SK-N-SH (cell line): ENCODE data around the gene TECPR1. TPM values are rescaled to one million over a fixed set of nuclear protein-coding genes. Genes with fewer than 3 reads are reported as not detected.

ENCODE experiments used
- CTCF ChIA-PET: fragments of 300-600, 350-600 bp; formaldehyde crosslinking; extraction: SDS; loops from one replicate; lab custom pipeline; 2021; lab: Yijun Ruan, JAX
- POLR2A ChIA-PET: fragments of 350-600 bp; sonication (Branson Sonifier 250); formaldehyde crosslinking; extraction: SDS; loops from one replicate; lab custom pipeline; 2020; ENCODE audit warnings: antibody characterized with exemption, inconsistent platforms; lab: Yijun Ruan, JAX
- DNase-seq: peaks from one replicate; pipeline ENCODE4 v3.0.0; 2012
- H2AFZ ChIP-seq: fragments of 200-600 bp; sonication (generic); 2 replicates; pipeline ENCODE4 v1.8.1; 2016; ENCODE audit warnings: antibody characterized with exemption, mild to moderate bottlenecking, low read depth
- H3F3A ChIP-seq: fragments of 200-600 bp; sonication (generic); replicated peaks from 2 replicates; pipeline ENCODE3; 2016; ENCODE audit warnings: antibody characterized with exemption, mild to moderate bottlenecking; ENCODE audit not compliant: insufficient read depth
- H3K27ac ChIP-seq, 2 experiments: fragments of 200-500 bp in 1 of 2; fragments of 200-600 bp in 1 of 2; sonication (Bioruptor generic) in 1 of 2; sonication (generic), shearing (Covaris generic) in 1 of 2; 2 replicates each; pipeline versions ENCODE4 v1.5.1 to v1.6.1; 2014 to 2016; ENCODE audit warnings: low read depth in 2 of 2, inconsistent platforms in 1 of 2, low read length in 1 of 2, mild to moderate bottlenecking in 1 of 2, mixed read lengths in 1 of 2
- H3K27me3 ChIP-seq: fragments of 200-600 bp; sonication (generic), shearing (Covaris generic); 2 replicates; pipeline ENCODE4 v1.6.1; 2016; ENCODE audit warnings: mixed run types; ENCODE audit not compliant: insufficient read depth
- H3K36me3 ChIP-seq, 2 experiments: fragments of 200-500 bp in 1 of 2; fragments of 200-600 bp in 1 of 2; sonication (Bioruptor generic) in 1 of 2; sonication (generic) in 1 of 2; replicated peaks in 1 of 2; 2 replicates each; pipeline versions ENCODE3 to v1.5.1; 2014 to 2016; ENCODE audit warnings: low read length in 1 of 2, mild to moderate bottlenecking in 1 of 2; ENCODE audit not compliant: insufficient read depth in 2 of 2, control insufficient read depth in 1 of 2
- H3K4me1 ChIP-seq, 2 experiments: fragments of 200-500 bp in 1 of 2; fragments of 200-600 bp in 1 of 2; sonication (Bioruptor generic) in 1 of 2; sonication (generic), shearing (Covaris generic) in 1 of 2; 2 replicates each; pipeline versions ENCODE4 v1.5.1 to v1.6.1; 2014 to 2016; ENCODE audit warnings: low read depth in 1 of 2, low read length in 1 of 2, mixed run types in 1 of 2; ENCODE audit not compliant: insufficient read depth in 2 of 2, control insufficient read depth in 1 of 2
- H3K4me2 ChIP-seq: fragments of 200-600 bp; sonication (generic), shearing (Covaris generic); 2 replicates; pipeline ENCODE4 v1.6.1; 2017; ENCODE audit warnings: mixed run types
- H3K4me3 ChIP-seq, 2 experiments: fragments of 200-500 bp in 1 of 2; fragments of 200-600 bp in 1 of 2; sonication (Bioruptor generic) in 1 of 2; sonication (generic), shearing (Covaris generic) in 1 of 2; 2 replicates each; pipeline versions ENCODE4 v1.5.1 to v1.8.1; 2014 to 2016; ENCODE audit warnings: low read depth in 2 of 2, inconsistent platforms in 1 of 2, low read length in 1 of 2, mild to moderate bottlenecking in 1 of 2, mixed read lengths in 1 of 2, moderate library complexity in 1 of 2
- H3K79me2 ChIP-seq: fragments of 200-600 bp; sonication (generic); 2 replicates; pipeline ENCODE4 v1.8.1; 2017; ENCODE audit warnings: mild to moderate bottlenecking; ENCODE audit not compliant: insufficient read depth
- H3K9ac ChIP-seq: fragments of 200-600 bp; sonication (generic); 2 replicates; pipeline ENCODE4 v1.6.1; 2017; ENCODE audit warnings: mixed run types
- H3K9me2 ChIP-seq: fragments of 200-600 bp; sonication (generic); 2 replicates; pipeline ENCODE4 v1.6.1; 2017; ENCODE audit warnings: mixed run types
- H3K9me3 ChIP-seq: fragments of 200-600 bp; sonication (generic); 2 replicates; pipeline ENCODE4 v1.6.1; 2017; ENCODE audit warnings: mixed run types, mild to moderate bottlenecking, moderate library complexity
- H4K20me1 ChIP-seq: fragments of 200-600 bp; sonication (generic); 2 replicates; pipeline ENCODE4 v1.6.1; 2017; ENCODE audit warnings: mild to moderate bottlenecking, mixed run types; ENCODE audit not compliant: insufficient read depth
- EP300 ChIP-seq, 2 experiments: IDR thresholded peaks; 2 replicates each; pipeline versions ENCODE4 v1.4.0 to v1.6.1; 2012; ENCODE audit warnings: borderline replicate concordance in 1 of 2, low read depth in 1 of 2, low read length in 1 of 2
- EZH2phosphoT487 ChIP-seq: fragments of 200-600 bp; sonication (generic); IDR thresholded peaks from 2 replicates; pipeline ENCODE4 v1.6.1; 2017; ENCODE audit warnings: low read depth, mixed run types, mild to moderate bottlenecking, antibody characterized with exemption, moderate library complexity, borderline replicate concordance
- FOSL2 ChIP-seq: IDR thresholded peaks from 2 replicates; pipeline ENCODE4 v1.4.0; 2012; ENCODE audit warnings: low read depth, mild to moderate bottlenecking, moderate library complexity, borderline replicate concordance
- FOXJ3 ChIP-seq: sonication (generic); formaldehyde crosslinking; IDR thresholded peaks from 2 replicates; pipeline ENCODE4 v1.5.1; 2020; ENCODE audit warnings: mild to moderate bottlenecking, missing genetic modification reagents
- FOXM1 ChIP-seq: IDR thresholded peaks from 2 replicates; pipeline ENCODE4 v1.4.0; 2012; ENCODE audit warnings: low read depth, mild to moderate bottlenecking
- GABPA ChIP-seq: IDR thresholded peaks from 2 replicates; pipeline ENCODE4 v1.4.0; 2012; ENCODE audit warnings: low read depth, mild to moderate bottlenecking
- MEF2A ChIP-seq: IDR thresholded peaks from 2 replicates; pipeline ENCODE4 v1.4.0; 2012; ENCODE audit warnings: low read depth, borderline replicate concordance
- NFIC ChIP-seq: IDR thresholded peaks from 2 replicates; pipeline ENCODE4 v1.4.0; 2012; ENCODE audit warnings: borderline replicate concordance
- RCOR1 ChIP-seq: fragments of 150-350 bp; IDR thresholded peaks from 2 replicates; pipeline ENCODE4 v1.6.1; 2017; ENCODE audit warnings: antibody characterized with exemption, low read length
- RFX5 ChIP-seq: IDR thresholded peaks from 2 replicates; pipeline ENCODE4 v1.6.1; 2012; ENCODE audit warnings: mild to moderate bottlenecking, improper control_type of control experiment, low read length
- TEAD4 ChIP-seq: IDR thresholded peaks from 2 replicates; pipeline ENCODE4 v1.4.0; 2012; ENCODE audit warnings: mild to moderate bottlenecking, borderline replicate concordance; ENCODE audit not compliant: insufficient read depth
- YY1 ChIP-seq: IDR thresholded peaks from 2 replicates; pipeline ENCODE4 v1.4.0; 2012; ENCODE audit warnings: low read depth, mild to moderate bottlenecking
- WGBS: methylation state at CpG from one replicate; pipeline ENCODE4 v1.1.6; 2017; ENCODE audit warnings: low lambda C conversion rate; 5-methylcytosine and 5-hydroxymethylcytosine counted together
- polyA plus RNA-seq, 3 experiments: library from polyadenylated mRNA; depleted of rRNA; stranded (reverse); fragments of >200 nt; gene quantifications; 2 replicates each; pipeline ENCODE4 v1.2.3, GENCODE V29; 2012
- TF ChIP-seq, protein P1 (sequence below): IDR thresholded peaks from 2 replicates; pipeline ENCODE4; 2012
- TF ChIP-seq, protein P2 (sequence below): IDR thresholded peaks from 2 replicates; pipeline ENCODE4 v1.4.0; 2012; ENCODE audit warnings: low read depth, borderline replicate concordance
- TF ChIP-seq, protein P3 (sequence below): fragments of 150-350 bp; IDR thresholded peaks from 2 replicates; pipeline ENCODE4 v1.6.1; 2017; ENCODE audit warnings: antibody characterized with exemption, low read length, low read depth, borderline replicate concordance
- TF ChIP-seq, protein P4 (sequence below): fragments of 200-600 bp; sonication (generic); IDR thresholded peaks from 2 replicates; pipeline ENCODE4 v1.6.1; 2017; ENCODE audit warnings: antibody characterized with exemption, mild to moderate bottlenecking, moderate library complexity
- TF ChIP-seq, protein P5 (sequence below): fragments of 150-350 bp; IDR thresholded peaks from 2 replicates; pipeline ENCODE4 v1.6.1; 2016; ENCODE audit warnings: mild to moderate bottlenecking, low read depth, low read length
- TF ChIP-seq, protein P6 (sequence below): IDR thresholded peaks from 2 replicates; pipeline ENCODE4 v1.6.1; 2012; ENCODE audit warnings: mild to moderate bottlenecking, low read depth, low read length, moderate library complexity
- TF ChIP-seq, protein P7 (sequence below): IDR thresholded peaks from 2 replicates; pipeline ENCODE4 v1.4.0; 2012; ENCODE audit warnings: low read depth, borderline replicate concordance

The TECPR1 gene
- polyA plus RNA-seq, 1 of the 3 experiments (the other 2 are of a cell fraction), result 6.8 TPM

DNA sequence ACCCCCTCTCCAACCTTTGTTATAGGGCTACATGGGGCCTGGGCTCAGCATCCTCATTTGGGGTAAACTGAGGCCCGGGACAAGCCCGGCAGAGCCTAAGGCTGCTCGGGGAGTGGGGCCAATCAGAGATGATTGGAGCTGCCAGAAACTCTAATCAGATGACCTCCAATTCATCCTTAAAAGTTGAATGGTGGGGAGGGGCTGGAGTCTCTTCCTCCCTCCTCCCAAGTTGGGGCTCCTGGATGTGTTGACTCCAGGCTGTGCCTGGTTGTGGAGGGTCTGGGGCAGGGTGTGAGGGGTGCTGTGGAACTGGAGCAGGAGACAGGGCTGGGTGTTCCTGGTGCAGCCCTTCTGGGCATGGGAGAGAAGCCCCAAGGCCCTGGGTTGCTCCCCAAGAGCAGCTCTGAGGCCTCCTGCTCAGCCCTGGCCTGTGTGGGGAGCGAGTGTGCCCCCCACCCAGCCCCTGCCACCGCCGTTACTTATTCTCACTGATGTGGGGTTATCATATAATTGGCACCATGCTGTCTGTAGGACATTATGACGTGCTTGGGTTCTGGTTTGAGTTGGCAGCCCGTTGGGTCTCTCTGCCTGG is 38.6 kb downstream of the TECPR1 start:
- Histone ChIP-seq H2AFZ (no peak overlapping the region), H3K36me3 (peaks cover 0 to 6% of the 10 kb centered on the region in 2 experiments), H3K4me3 (no peak overlapping the region), H3K4me1 (peaks cover 0 to 3% of the 10 kb centered on the region in 2 experiments; a peak in 1 of 4 replicates), H3K79me2 (no peaks in the 10 kb centered on the region), H3K9ac (no peak overlapping the region), H4K20me1 (no peaks in the 10 kb centered on the region), H3F3A (no peaks in the 10 kb centered on the region), H3K27me3 (no peaks in the 10 kb centered on the region), H3K4me2 (no peak overlapping the region), H3K9me3 (no peaks in the 10 kb centered on the region), H3K27ac (no peak overlapping the region), H3K9me2 (no peaks in the 10 kb centered on the region)
- ChIA-PET CTCF (interaction anchor here (0.7 to 3.4 kb wide), 4 partner anchors 10 to 192 kb away, joined by 3 to 20 read pairs (median 5); no protein-coding TSS in a partner anchor), POLR2A (no interaction called here)
- TF ChIP-seq FOXM1 (no peak), FOSL2 (no peak), RCOR1 (no peak), FOXJ3 (CRISPR knock-in tag) (no peak), GABPA (no peak), MEF2A (no peak), RFX5 (no peak), YY1 (no peak), TEAD4 (no peak), EZH2phosphoT487 (no peak), EP300 (IDR thresholded peaks at IDR 0.05; ENCODE audit: borderline replicate concordance in 1 of 2, low read depth in 1 of 2, low read length in 1 of 2) (no peak), NFIC (no peak)
- TF ChIP-seq, protein P1, sequence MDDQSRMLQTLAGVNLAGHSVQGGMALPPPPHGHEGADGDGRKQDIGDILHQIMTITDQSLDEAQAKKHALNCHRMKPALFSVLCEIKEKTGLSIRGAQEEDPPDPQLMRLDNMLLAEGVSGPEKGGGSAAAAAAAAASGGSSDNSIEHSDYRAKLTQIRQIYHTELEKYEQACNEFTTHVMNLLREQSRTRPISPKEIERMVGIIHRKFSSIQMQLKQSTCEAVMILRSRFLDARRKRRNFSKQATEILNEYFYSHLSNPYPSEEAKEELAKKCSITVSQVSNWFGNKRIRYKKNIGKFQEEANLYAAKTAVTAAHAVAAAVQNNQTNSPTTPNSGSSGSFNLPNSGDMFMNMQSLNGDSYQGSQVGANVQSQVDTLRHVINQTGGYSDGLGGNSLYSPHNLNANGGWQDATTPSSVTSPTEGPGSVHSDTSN, result no peak
- TF ChIP-seq, protein P2, sequence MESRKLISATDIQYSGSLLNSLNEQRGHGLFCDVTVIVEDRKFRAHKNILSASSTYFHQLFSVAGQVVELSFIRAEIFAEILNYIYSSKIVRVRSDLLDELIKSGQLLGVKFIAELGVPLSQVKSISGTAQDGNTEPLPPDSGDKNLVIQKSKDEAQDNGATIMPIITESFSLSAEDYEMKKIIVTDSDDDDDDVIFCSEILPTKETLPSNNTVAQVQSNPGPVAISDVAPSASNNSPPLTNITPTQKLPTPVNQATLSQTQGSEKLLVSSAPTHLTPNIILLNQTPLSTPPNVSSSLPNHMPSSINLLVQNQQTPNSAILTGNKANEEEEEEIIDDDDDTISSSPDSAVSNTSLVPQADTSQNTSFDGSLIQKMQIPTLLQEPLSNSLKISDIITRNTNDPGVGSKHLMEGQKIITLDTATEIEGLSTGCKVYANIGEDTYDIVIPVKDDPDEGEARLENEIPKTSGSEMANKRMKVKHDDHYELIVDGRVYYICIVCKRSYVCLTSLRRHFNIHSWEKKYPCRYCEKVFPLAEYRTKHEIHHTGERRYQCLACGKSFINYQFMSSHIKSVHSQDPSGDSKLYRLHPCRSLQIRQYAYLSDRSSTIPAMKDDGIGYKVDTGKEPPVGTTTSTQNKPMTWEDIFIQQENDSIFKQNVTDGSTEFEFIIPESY, result no peak
- TF ChIP-seq, protein P3, sequence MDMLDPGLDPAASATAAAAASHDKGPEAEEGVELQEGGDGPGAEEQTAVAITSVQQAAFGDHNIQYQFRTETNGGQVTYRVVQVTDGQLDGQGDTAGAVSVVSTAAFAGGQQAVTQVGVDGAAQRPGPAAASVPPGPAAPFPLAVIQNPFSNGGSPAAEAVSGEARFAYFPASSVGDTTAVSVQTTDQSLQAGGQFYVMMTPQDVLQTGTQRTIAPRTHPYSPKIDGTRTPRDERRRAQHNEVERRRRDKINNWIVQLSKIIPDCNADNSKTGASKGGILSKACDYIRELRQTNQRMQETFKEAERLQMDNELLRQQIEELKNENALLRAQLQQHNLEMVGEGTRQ, result no peak
- TF ChIP-seq, protein P4, sequence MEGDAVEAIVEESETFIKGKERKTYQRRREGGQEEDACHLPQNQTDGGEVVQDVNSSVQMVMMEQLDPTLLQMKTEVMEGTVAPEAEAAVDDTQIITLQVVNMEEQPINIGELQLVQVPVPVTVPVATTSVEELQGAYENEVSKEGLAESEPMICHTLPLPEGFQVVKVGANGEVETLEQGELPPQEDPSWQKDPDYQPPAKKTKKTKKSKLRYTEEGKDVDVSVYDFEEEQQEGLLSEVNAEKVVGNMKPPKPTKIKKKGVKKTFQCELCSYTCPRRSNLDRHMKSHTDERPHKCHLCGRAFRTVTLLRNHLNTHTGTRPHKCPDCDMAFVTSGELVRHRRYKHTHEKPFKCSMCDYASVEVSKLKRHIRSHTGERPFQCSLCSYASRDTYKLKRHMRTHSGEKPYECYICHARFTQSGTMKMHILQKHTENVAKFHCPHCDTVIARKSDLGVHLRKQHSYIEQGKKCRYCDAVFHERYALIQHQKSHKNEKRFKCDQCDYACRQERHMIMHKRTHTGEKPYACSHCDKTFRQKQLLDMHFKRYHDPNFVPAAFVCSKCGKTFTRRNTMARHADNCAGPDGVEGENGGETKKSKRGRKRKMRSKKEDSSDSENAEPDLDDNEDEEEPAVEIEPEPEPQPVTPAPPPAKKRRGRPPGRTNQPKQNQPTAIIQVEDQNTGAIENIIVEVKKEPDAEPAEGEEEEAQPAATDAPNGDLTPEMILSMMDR, result no peak
- TF ChIP-seq, protein P5, sequence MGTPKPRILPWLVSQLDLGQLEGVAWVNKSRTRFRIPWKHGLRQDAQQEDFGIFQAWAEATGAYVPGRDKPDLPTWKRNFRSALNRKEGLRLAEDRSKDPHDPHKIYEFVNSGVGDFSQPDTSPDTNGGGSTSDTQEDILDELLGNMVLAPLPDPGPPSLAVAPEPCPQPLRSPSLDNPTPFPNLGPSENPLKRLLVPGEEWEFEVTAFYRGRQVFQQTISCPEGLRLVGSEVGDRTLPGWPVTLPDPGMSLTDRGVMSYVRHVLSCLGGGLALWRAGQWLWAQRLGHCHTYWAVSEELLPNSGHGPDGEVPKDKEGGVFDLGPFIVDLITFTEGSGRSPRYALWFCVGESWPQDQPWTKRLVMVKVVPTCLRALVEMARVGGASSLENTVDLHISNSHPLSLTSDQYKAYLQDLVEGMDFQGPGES, result no peak
- TF ChIP-seq, protein P6, sequence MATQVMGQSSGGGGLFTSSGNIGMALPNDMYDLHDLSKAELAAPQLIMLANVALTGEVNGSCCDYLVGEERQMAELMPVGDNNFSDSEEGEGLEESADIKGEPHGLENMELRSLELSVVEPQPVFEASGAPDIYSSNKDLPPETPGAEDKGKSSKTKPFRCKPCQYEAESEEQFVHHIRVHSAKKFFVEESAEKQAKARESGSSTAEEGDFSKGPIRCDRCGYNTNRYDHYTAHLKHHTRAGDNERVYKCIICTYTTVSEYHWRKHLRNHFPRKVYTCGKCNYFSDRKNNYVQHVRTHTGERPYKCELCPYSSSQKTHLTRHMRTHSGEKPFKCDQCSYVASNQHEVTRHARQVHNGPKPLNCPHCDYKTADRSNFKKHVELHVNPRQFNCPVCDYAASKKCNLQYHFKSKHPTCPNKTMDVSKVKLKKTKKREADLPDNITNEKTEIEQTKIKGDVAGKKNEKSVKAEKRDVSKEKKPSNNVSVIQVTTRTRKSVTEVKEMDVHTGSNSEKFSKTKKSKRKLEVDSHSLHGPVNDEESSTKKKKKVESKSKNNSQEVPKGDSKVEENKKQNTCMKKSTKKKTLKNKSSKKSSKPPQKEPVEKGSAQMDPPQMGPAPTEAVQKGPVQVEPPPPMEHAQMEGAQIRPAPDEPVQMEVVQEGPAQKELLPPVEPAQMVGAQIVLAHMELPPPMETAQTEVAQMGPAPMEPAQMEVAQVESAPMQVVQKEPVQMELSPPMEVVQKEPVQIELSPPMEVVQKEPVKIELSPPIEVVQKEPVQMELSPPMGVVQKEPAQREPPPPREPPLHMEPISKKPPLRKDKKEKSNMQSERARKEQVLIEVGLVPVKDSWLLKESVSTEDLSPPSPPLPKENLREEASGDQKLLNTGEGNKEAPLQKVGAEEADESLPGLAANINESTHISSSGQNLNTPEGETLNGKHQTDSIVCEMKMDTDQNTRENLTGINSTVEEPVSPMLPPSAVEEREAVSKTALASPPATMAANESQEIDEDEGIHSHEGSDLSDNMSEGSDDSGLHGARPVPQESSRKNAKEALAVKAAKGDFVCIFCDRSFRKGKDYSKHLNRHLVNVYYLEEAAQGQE, result no peak
- TF ChIP-seq, protein P7, sequence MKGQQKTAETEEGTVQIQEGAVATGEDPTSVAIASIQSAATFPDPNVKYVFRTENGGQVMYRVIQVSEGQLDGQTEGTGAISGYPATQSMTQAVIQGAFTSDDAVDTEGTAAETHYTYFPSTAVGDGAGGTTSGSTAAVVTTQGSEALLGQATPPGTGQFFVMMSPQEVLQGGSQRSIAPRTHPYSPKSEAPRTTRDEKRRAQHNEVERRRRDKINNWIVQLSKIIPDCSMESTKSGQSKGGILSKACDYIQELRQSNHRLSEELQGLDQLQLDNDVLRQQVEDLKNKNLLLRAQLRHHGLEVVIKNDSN, result no peak
- 92% methylated on average over 8 of the region's 8 CpGs for WGBS
- peak; percentile 41 for DNase-seq
